ENCODE measurements around the gene RAB11FIP3. TPM values are rescaled to one million over a fixed set of nuclear protein-coding genes. Genes with fewer than 3 reads are reported as not detected.

Gene RAB11FIP3
- total and polyA plus RNA-seq, 9 of the 15 experiments (the other 6 are each of a cell fraction or from before 2014, with no cell fraction given), result 0.46 to 13.1 (median 4.3) TPM

DNA sequence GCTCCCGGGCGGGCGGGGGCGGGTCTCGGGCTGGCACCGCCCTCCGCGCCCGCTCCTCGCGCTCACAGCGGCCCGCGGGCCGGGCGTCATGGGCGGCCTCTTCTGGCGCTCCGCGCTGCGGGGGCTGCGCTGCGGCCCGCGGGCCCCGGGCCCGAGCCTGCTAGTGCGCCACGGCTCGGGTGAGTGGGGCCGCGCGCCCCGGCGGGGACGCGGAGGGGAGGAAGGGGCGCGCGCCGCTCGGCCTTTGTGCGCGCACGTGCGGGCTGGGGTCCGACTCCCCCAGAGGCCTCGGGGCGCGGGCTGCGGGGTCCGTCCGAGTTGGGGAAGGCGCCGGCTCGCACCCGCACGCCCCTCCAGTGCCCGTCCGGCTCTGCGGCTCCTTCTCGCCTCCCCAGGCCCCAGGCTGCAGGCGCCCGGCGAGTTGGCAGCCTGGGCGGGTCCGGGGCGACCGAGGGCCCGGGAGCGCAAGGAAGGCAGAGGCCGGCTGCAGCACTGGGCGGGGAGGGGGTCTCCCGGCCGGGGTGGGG, 28.3 kb upstream of the RAB11FIP3 start, which contains the start of gene NME4 (continued):
- TF ChIP-seq MYBL2 (IDR thresholded peaks at IDR 0.05; ENCODE audit: low read depth), result no peak
- no peak for TF ChIP-seq MYBL2 (CRISPR knock-in tag; IDR thresholded peaks at IDR 0.05; ENCODE audit: borderline replicate concordance)
- no peak for TF ChIP-seq KHSRP (IDR thresholded peaks at IDR 0.05)
- no peak for TF ChIP-seq TEAD1 (CRISPR knock-in tag; IDR thresholded peaks at IDR 0.05)
- TF ChIP-seq LCOR (CRISPR knock-in tag; IDR thresholded peaks at IDR 0.05), result no peak
- no peak for TF ChIP-seq SMAD3 (CRISPR knock-in tag; conservative IDR thresholded peaks at IDR 0.05)
- peak; percentile 66; the same call in 1 of the 2 replicates for TF ChIP-seq PHF8 (IDR thresholded peaks at IDR 0.05; ENCODE audit: borderline replicate concordance, low read length)
- TF ChIP-seq, protein P1, sequence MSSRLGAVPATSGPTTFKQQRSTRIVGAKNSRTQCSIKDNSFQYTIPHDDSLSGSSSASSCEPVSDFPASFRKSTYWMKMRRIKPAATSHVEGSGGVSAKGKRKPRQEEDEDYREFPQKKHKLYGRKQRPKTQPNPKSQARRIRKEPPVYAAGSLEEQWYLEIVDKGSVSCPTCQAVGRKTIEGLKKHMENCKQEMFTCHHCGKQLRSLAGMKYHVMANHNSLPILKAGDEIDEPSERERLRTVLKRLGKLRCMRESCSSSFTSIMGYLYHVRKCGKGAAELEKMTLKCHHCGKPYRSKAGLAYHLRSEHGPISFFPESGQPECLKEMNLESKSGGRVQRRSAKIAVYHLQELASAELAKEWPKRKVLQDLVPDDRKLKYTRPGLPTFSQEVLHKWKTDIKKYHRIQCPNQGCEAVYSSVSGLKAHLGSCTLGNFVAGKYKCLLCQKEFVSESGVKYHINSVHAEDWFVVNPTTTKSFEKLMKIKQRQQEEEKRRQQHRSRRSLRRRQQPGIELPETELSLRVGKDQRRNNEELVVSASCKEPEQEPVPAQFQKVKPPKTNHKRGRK (tag; IDR thresholded peaks at IDR 0.05), result no peak
- no peak for TF ChIP-seq SIRT6 (IDR thresholded peaks at IDR 0.05; ENCODE audit: low read depth, low read length)
- peak; percentile 44; the same call in 1 of the 2 replicates for TF ChIP-seq POLR2AphosphoS5 (IDR thresholded peaks at IDR 0.05; ENCODE audit: control insufficient read depth, insufficient read depth, low read depth, low read length)
- peak; percentile 56 for TF ChIP-seq HMGN3 (IDR thresholded peaks at IDR 0.05; ENCODE audit: borderline replicate concordance, extremely low read depth, insufficient read length, low read depth, low read length)
- TF ChIP-seq JUN (IDR thresholded peaks at IDR 0.05; ENCODE audit: borderline replicate concordance, low read depth, low read length), result no peak
- TF ChIP-seq JUN (CRISPR knock-in tag; IDR thresholded peaks at IDR 0.05; ENCODE audit: borderline replicate concordance), result no peak
- no peak for TF ChIP-seq ARID3A (IDR thresholded peaks at IDR 0.05; ENCODE audit: borderline replicate concordance, low read depth, low read length)
- TF ChIP-seq POLR2AphosphoS2 (IDR thresholded peaks at IDR 0.05; ENCODE audit: low read length), result no peak
- TF ChIP-seq ZNF41 (CRISPR knock-in tag; conservative IDR thresholded peaks at IDR 0.05), result no peak
- TF ChIP-seq HSF4 (CRISPR knock-in tag; IDR thresholded peaks at IDR 0.05; ENCODE audit: borderline replicate concordance), result no peak
- no peak for TF ChIP-seq CREBBP (IDR thresholded peaks at IDR 0.05; ENCODE audit: low read depth, low read length)
- peak; percentile 43 to 69; a peak in 3 of 4 replicates for TF ChIP-seq NONO (IDR thresholded peaks at IDR 0.05; ENCODE audit: low read depth in 2 of 2, low read length in 1 of 2)
- no peak for TF ChIP-seq GATAD2A (IDR thresholded peaks at IDR 0.05)
- TF ChIP-seq, protein P2, sequence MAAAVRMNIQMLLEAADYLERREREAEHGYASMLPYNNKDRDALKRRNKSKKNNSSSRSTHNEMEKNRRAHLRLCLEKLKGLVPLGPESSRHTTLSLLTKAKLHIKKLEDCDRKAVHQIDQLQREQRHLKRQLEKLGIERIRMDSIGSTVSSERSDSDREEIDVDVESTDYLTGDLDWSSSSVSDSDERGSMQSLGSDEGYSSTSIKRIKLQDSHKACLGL (CRISPR knock-in tag; IDR thresholded peaks at IDR 0.05; ENCODE audit: borderline replicate concordance, poor library complexity, severe bottlenecking), result peak; percentile 62
- TF ChIP-seq HMG20A (CRISPR knock-in tag; conservative IDR thresholded peaks at IDR 0.05), result no peak

Data from K562 (cell line).